HG02973 (cell line): ENCODE data around the gene CYP1A2.

Experiments used
- ATAC-seq: cut with Tn5 transposase; IDR thresholded peaks from one replicate; pipeline ENCODE4 v1.9.1; 2021; ENCODE audit warnings: moderate library complexity; ENCODE audit not compliant: unreplicated experiment

CYP1A2 gene

GRCh38 chr15:74788042-74788682, 39.5 kb downstream of the CYP1A2 start:
- ATAC-seq: no peak

GRCh38 chr15:74788683-74789151, 40.1 kb downstream of the CYP1A2 start:
- no peak for ATAC-seq

- ATAC-seq: no peak
Measured at GRCh38 chr15:74789171-74789631, 40.6 kb downstream of the CYP1A2 start.

- ATAC-seq: no peak
Measured at GRCh38 chr15:74789741-74790079, 41.1 kb downstream of the CYP1A2 start.

GRCh38 chr15:74790080-74790916, 41.7 kb downstream of the CYP1A2 start:
- ATAC-seq: no peak

- ATAC-seq: no peak
Measured at GRCh38 chr15:74791007-74791406, 42.4 kb downstream of the CYP1A2 start.

- no peak for ATAC-seq
Measured at GRCh38 chr15:74791667-74792066, 43.0 kb downstream of the CYP1A2 start.

GRCh38 chr15:74792227-74793016, 43.8 kb downstream of the CYP1A2 start:
- no peak for ATAC-seq

GRCh38 chr15:74793135-74794028, 44.7 kb downstream of the CYP1A2 start:
- no peak for ATAC-seq

GRCh38 chr15:74794248-74794969, 45.8 kb downstream of the CYP1A2 start:
- no peak for ATAC-seq

GRCh38 chr15:74794970-74795349, 46.3 kb downstream of the CYP1A2 start:
- ATAC-seq: no peak

GRCh38 chr15:74795966-74796625, 47.5 kb downstream of the CYP1A2 start:
- no peak for ATAC-seq

- ATAC-seq: no peak
Measured at GRCh38 chr15:74798388-74799254, 50.0 kb downstream of the CYP1A2 start.

GRCh38 chr15:74799255-74799855, 50.7 kb downstream of the CYP1A2 start:
- no peak for ATAC-seq

- peak; percentile 50 for ATAC-seq
Measured at GRCh38 chr15:74799856-74800558, 51.4 kb downstream of the CYP1A2 start.

- ATAC-seq: no peak
Measured at GRCh38 chr15:74800559-74801094, 52.0 kb downstream of the CYP1A2 start.
